ENCODE data around the gene FMN1.

FMN1 gene

GRCh38 chr15:32716216-32716914 lies 478.1 kb downstream of the FMN1 start:
- no peak for DNase-seq

Data from NCI-H2029 treated with DMSO at 0.1 percent for 48 hours (cell line).